HG03565 (cell line): Measurements from ENCODE around the gene PAK3.

ENCODE experiments used
- ATAC-seq: cut with Tn5 transposase; IDR thresholded peaks from one replicate; pipeline ENCODE4 v1.9.1; 2021; ENCODE audit warnings: mild to moderate bottlenecking, moderate library complexity; ENCODE audit not compliant: unreplicated experiment

The PAK3 gene

GRCh38 chrX:111095974-111096895 is at the start of gene PAK3:
Gene PAK3, plus strand, starts transcription at chrX:111096191. Its CDS starts 26,913 bp downstream, at chrX:111123104.
- peak; percentile 56 for ATAC-seq

GRCh38 chrX:111047575-111047974 is 48.4 kb upstream of the PAK3 start:
- ATAC-seq, result no peak

GRCh38 chrX:111052478-111052877 is 43.5 kb upstream of the PAK3 start:
- no peak for ATAC-seq

- ATAC-seq, result no peak
Observed at GRCh38 chrX:111071542-111072277, 24.3 kb upstream of the PAK3 start.

GRCh38 chrX:111083081-111083480 is 12.9 kb upstream of the PAK3 start:
- no peak for ATAC-seq

GRCh38 chrX:111086591-111087006 is 9.4 kb upstream of the PAK3 start:
- ATAC-seq, result no peak

GRCh38 chrX:111088628-111089027 is 7.4 kb upstream of the PAK3 start:
- ATAC-seq, result no peak

GRCh38 chrX:111090458-111090857 is 5.5 kb upstream of the PAK3 start:
- no peak for ATAC-seq

GRCh38 chrX:111098874-111099273 is 2.9 kb downstream of the PAK3 start:
- ATAC-seq, result no peak

- peak; percentile 46 for ATAC-seq
Observed at GRCh38 chrX:111100191-111100590, 4.2 kb downstream of the PAK3 start.

GRCh38 chrX:111101580-111101979 is 5.6 kb downstream of the PAK3 start:
- ATAC-seq, result no peak

GRCh38 chrX:111102636-111103035 is 6.6 kb downstream of the PAK3 start:
- ATAC-seq, result no peak

GRCh38 chrX:111103246-111103645 is 7.3 kb downstream of the PAK3 start:
- ATAC-seq, result no peak

- no peak for ATAC-seq
Observed at GRCh38 chrX:111110098-111110775, 14.2 kb downstream of the PAK3 start.

GRCh38 chrX:111114806-111115205 is 18.8 kb downstream of the PAK3 start:
- ATAC-seq, result no peak

GRCh38 chrX:111116666-111117065 is 20.7 kb downstream of the PAK3 start:
- ATAC-seq, result no peak

GRCh38 chrX:111119341-111119740 is 23.4 kb downstream of the PAK3 start:
- ATAC-seq, result no peak

- ATAC-seq, result peak; percentile 60
Observed at GRCh38 chrX:111123125-111123524, 27.1 kb downstream of the PAK3 start.

GRCh38 chrX:111123606-111124179 is 27.7 kb downstream of the PAK3 start:
- ATAC-seq, result peak; percentile 32

GRCh38 chrX:111124418-111124817 is 28.4 kb downstream of the PAK3 start:
- ATAC-seq, result peak; percentile 51

GRCh38 chrX:111127038-111127437 is 31.0 kb downstream of the PAK3 start:
- no peak for ATAC-seq
